HG03060 (cell line): ENCODE measurements around the gene PSTPIP1.

Experiments used
- ATAC-seq: cut with Tn5 transposase; IDR thresholded peaks from one replicate; pipeline ENCODE4 v1.9.1; 2021; ENCODE audit warnings: low read depth, moderate number of reproducible peaks; ENCODE audit not compliant: unreplicated experiment

The PSTPIP1 gene

GRCh38 chr15:76996526-76997401, 1.8 kb downstream of the PSTPIP1 start:
- no peak for ATAC-seq

GRCh38 chr15:76998663-76999285, 3.8 kb downstream of the PSTPIP1 start:
- ATAC-seq: no peak

GRCh38 chr15:76999996-77000395, 5.1 kb downstream of the PSTPIP1 start:
- no peak for ATAC-seq

GRCh38 chr15:77001351-77001750, 6.4 kb downstream of the PSTPIP1 start:
- ATAC-seq: no peak

- no peak for ATAC-seq
Measured at GRCh38 chr15:77001966-77002365, 7.0 kb downstream of the PSTPIP1 start.

GRCh38 chr15:77002436-77002835, 7.5 kb downstream of the PSTPIP1 start:
- no peak for ATAC-seq

- ATAC-seq: peak; percentile 56
Measured at GRCh38 chr15:77002954-77003912, 8.3 kb downstream of the PSTPIP1 start.

GRCh38 chr15:77004189-77004588, 9.3 kb downstream of the PSTPIP1 start:
- ATAC-seq: no peak

- no peak for ATAC-seq
Measured at GRCh38 chr15:77009176-77009575, 14.2 kb downstream of the PSTPIP1 start.

- no peak for ATAC-seq
Measured at GRCh38 chr15:77009646-77010311, 14.9 kb downstream of the PSTPIP1 start.

GRCh38 chr15:77010312-77010686, 15.4 kb downstream of the PSTPIP1 start:
- no peak for ATAC-seq

- no peak for ATAC-seq
Measured at GRCh38 chr15:77010857-77011256, 15.9 kb downstream of the PSTPIP1 start.

GRCh38 chr15:77012117-77012712, 17.3 kb downstream of the PSTPIP1 start:
- no peak for ATAC-seq

- no peak for ATAC-seq
Measured at GRCh38 chr15:77012868-77013267, 17.9 kb downstream of the PSTPIP1 start.

- peak; percentile 24 for ATAC-seq
Measured at GRCh38 chr15:77013776-77014131, 18.8 kb downstream of the PSTPIP1 start.

- ATAC-seq: peak; percentile 38
Measured at GRCh38 chr15:77014132-77015081, 19.5 kb downstream of the PSTPIP1 start.

GRCh38 chr15:77015646-77016320, 20.9 kb downstream of the PSTPIP1 start:
- no peak for ATAC-seq

- no peak for ATAC-seq
Measured at GRCh38 chr15:77016321-77016695, 21.4 kb downstream of the PSTPIP1 start.
